Retinal pigment epithelial cell (primary cell): ENCODE measurements around the gene DST.

Source experiments
- DNase-seq: peaks from one replicate; pipeline ENCODE4 v3.0.0-alpha.2; 2010; ENCODE audit warnings: low read depth
- H3K4me3 ChIP-seq: 2 replicates; pipeline ENCODE4 v1.5.1; 2011; ENCODE audit warnings: mild to moderate bottlenecking, low read length, control low read depth, moderate library complexity
- CTCF ChIP-seq: conservative IDR thresholded peaks from 2 replicates; pipeline ENCODE4 v1.5.1; 2011; ENCODE audit warnings: low read depth, low read length, control low read depth, inconsistent platforms

The DST gene

GRCh38 chr6:56477241-56477640, 165.4 kb downstream of the DST start:
- no peak overlapping the region for H3K4me3 ChIP-seq
- no peak for DNase-seq
- TF ChIP-seq CTCF, result no peak

DNA sequence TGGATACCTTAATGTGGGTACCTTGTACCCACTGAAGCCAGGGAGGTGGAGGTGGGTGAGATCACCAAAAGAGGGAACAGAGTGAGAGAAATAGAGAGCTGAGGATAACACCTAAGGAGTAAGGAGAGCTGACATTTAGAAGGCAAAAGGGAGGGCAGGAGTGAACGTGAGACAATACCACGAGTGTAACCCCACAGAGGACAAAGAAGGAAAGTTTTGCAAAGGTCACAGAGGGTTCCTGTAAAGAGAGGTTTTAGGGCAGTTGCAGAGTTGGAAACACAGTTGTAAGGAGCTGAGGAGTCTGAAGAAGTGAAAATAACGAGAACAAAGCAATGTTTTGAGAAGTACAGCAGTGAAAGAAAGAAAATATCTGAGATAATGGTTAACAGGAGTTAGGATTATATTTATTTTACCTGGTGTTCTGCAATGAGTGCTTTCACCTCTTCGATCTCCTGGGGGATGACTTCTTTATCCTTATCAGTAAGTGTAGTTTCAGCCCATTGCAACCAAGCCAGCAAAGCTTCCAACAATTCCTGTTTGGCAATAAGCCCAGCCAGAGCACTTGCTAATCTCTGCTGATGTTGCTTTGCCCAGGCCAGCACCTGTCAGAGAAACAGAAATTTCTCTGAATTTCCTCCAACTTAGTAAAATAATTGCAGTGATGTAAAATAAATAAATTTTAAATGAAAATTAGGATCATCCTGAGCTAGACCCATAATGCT, 166.8 kb downstream of the DST start:
- DNase-seq, result peak; percentile 77
- no peak overlapping the region for H3K4me3 ChIP-seq
- no peak for TF ChIP-seq CTCF

GRCh38 chr6:56474532-56474931, 168.2 kb downstream of the DST start:
- no peak for DNase-seq
- no peak for TF ChIP-seq CTCF
- H3K4me3 ChIP-seq, result no peak overlapping the region

- no peak overlapping the region for H3K4me3 ChIP-seq
- TF ChIP-seq CTCF, result no peak
- no peak for DNase-seq
Observed at GRCh38 chr6:56463443-56463842, 179.2 kb downstream of the DST start.

DNA sequence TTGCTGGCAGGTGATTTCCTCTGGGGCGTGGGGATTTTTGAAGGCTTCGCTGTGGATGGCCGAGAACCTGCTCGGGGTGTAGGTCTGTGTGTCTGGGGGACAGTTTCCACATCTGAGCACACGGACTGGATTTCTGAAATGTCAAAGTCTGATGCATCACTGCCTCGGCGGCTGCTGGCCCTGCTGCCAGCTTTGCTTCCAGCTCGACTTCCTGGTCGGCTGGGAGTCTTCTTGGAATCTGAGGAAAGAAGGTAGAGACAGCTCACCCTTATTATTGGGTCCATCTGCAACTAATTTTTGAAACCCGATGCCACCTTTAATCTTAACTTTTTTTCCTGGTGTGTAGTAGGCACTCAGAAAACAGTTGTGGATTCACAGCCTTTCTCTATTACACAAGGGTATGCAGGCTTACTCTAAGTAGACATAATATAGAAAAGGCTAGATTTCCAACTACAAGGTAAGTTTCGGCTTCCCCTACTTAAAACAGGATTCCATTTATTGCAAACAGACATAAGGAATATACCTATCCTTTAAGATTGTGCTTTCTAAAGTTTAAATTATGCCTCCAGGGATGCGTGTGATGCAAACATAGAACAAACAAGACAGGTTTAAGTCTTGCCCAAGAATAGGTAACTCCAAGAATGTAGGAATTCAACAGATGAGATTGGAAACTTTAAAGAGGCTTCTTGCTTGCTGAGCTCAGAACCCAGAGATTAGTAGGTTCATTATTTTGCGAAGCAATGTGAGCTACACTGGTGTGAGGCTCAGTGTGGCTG, 183.5 kb downstream of the DST start:
- TF ChIP-seq CTCF, result no peak

DNA sequence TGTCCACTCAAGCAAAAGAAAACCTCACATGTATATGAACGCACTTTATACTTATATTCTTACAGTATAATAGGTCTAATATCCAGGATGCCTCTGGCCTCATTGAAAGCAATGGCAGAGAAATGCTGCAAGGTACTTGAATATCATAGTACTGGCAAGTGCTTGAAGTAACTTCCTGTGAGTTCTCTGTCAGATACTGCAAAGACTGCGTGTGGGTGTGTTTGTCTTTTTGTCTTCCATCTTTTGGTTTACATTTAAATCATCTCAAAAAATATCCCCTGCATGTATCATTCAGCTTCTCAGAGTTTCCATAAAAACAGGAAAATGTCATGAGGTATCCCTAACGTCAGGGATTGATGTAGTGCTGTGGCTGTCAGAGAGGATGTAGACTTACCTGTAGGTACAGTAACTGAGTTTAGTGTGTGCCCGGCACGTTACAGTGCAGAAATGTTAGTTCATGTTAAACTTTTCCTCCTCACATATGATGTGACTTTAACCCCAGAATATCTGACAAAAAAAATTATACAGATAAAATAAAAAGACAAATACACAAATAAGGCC, 184.3 kb downstream of the DST start:
- no peak for TF ChIP-seq CTCF
- no peak for DNase-seq
- H3K4me3 ChIP-seq, result no peak overlapping the region

More for the DNA sequence above, 183.5 kb downstream of the DST start:
- no peak for DNase-seq
- H3K4me3 ChIP-seq, result no peak overlapping the region
